ENCODE results near the gene SLC35A3.

Gene SLC35A3

DNA sequence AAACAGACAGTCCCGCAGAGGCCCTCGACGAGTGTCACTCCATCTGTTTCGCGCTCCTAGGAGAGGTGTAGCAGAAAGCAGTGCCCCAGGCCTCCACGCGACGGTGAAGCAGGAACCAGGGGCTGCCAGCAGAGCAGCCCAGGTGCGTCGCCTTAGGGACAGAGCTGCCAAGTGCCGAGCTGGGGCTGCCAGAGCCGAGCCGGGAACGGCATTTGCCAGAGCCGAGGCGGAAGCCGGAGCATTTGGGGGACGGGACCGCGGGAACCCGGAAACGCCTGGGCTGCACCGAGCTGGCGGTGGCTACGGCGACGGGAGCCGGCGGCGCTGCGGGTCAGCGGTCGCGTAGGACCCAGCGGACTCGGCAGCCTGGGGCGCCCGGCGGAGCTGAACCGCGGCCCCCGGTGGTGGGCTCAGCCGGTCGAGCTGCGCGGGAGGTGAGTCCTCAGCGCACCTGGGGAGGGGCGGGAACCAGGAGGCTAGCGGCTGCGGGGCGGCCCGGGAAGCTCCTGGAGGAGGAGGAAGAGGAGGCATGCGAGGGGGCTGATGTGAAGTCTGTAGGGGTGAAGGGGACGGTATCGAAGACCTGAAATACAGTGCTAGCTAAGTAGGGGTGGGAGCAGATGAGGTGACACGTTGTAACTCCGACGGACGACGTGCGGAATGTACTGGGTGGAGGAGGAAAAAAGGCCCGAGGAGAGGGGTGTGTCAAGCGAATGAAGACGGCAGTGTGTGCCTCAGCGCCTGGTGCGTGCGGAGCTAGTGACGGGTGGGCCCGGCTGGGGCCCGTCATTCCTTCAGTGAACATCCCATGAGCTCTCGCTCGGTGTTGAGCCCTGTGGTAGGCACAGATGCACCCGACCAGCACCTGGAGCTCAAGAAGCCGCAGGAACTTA is at the start of gene SLC35A3:
SLC35A3 (plus strand) TSS at position 268 of the 893 bp plus-strand sequence. CDS start 23,559 bp downstream, outside the sequence.
- H3K4me3 ChIP-seq (ENCODE audit: low read depth, low read length): peak within 1 kb of the TSS; percentile 91
- TF ChIP-seq CTCF (conservative IDR thresholded peaks at IDR 0.05; ENCODE audit: low read depth, low read length): no peak
- peak; percentile 66 for DNase-seq (ENCODE audit: low read depth)

DNA sequence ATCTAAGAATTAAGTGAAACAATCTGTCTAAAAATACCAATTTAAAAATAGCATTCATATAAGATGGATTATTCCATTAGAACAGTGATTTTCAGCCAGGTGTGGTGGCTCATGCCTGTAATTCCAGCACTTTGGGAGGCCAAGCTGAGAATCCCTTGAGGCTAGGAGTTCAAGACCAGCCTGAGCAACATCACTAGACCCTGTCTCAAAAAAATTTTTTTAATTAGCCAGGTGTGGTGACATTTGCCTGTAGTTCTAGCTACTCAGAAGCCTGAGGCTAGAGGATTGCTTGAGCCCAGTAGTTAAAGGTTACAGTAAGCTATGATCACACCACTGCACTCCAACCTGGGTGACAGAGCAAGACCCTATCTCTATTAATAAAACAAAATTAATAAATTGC is 35.0 kb upstream of the SLC35A3 start:
- no peak overlapping the region for H3K4me3 ChIP-seq (ENCODE audit: low read depth, low read length)
- no peak for TF ChIP-seq CTCF (conservative IDR thresholded peaks at IDR 0.05; ENCODE audit: low read depth, low read length)
- DNase-seq (ENCODE audit: low read depth): no peak

GRCh38 chr1:99935534-99935933 is 34.3 kb upstream of the SLC35A3 start:
- TF ChIP-seq CTCF (conservative IDR thresholded peaks at IDR 0.05; ENCODE audit: low read depth, low read length): no peak
- H3K4me3 ChIP-seq (ENCODE audit: low read depth, low read length): no peak overlapping the region
- DNase-seq (ENCODE audit: low read depth): no peak

DNA sequence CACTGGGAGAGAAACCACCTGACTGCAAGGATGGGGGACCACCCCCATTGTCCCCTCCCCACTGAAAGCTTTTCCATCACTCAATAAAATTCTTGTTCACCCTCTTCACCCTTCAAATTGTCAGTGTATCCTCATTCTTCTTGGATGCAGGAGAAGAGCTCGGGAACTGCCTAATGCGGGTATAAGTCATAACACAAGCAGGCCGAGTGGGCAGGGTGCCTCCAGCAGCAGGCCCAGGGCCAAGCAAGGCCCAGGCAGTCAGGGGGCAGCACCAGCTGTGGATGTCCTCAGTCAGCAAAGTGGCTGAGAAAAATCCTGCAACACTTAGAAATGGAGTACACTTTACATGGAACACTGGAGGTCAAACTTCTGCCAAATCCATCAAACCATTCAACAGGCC is 33.7 kb upstream of the SLC35A3 start:
- TF ChIP-seq CTCF (conservative IDR thresholded peaks at IDR 0.05; ENCODE audit: low read depth, low read length): no peak
- H3K4me3 ChIP-seq (ENCODE audit: low read depth, low read length): no peak overlapping the region
- DNase-seq (ENCODE audit: low read depth): no peak

DNA sequence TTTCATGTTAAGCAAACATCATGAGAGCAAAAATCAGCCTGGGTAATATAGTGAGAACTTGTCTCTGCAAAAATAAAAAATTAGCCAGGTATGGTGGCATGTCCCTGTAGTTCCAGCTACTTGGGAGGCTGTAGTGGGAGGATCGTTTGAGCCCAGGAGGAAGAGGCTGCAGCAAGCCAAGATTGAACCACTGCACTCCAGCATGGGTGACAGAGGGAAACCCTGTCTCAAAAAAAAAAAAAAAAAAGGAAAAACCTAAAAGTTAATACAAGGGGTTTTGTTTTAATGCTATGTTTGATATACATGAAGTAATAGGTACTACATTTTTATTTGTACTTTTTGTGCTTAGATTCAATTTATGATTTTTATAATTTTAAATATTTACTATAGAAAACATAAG is 27.1 kb upstream of the SLC35A3 start:
- TF ChIP-seq CTCF (conservative IDR thresholded peaks at IDR 0.05; ENCODE audit: low read depth, low read length): no peak
- H3K4me3 ChIP-seq (ENCODE audit: low read depth, low read length): no peak overlapping the region
- DNase-seq (ENCODE audit: low read depth): no peak

- H3K4me3 ChIP-seq (ENCODE audit: low read depth, low read length): no peak overlapping the region
- peak; percentile 67 for DNase-seq (ENCODE audit: low read depth)
- no peak for TF ChIP-seq CTCF (conservative IDR thresholded peaks at IDR 0.05; ENCODE audit: low read depth, low read length)
Observed at GRCh38 chr1:99943223-99943794, 26.5 kb upstream of the SLC35A3 start.

Data from choroid plexus epithelial cell (primary cell).